ENCODE measurements around the gene RPS24.

GRCh38 chr10:78066012-78066411 lies 32.3 kb downstream of the RPS24 start:
- no peak for TF ChIP-seq CTCF (IDR thresholded peaks at IDR 0.05 in 2 of 3, conservative IDR thresholded peaks at IDR 0.05 in 1 of 3; ENCODE audit: insufficient read depth in 2 of 3, low read depth in 1 of 3, low read length in 3 of 3)
- no peak for TF ChIP-seq MXI1 (IDR thresholded peaks at IDR 0.05; ENCODE audit: low read depth, low read length)

All from K562 (cell line).